ENCODE data around the gene OIP5. TPM values are rescaled to one million over a fixed set of nuclear protein-coding genes. Genes with fewer than 3 reads are reported as not detected.
A peak's percentile ranks its signal among the peaks of the same experiment; 100 is the strongest.

The OIP5 gene
- total RNA-seq = 1 to 10 TPM in 1 of 2 donors, under 1 TPM in 1; 0.71 to 1.5 TPM
- polyA plus RNA-seq = 1 to 10 TPM in 1 of 2 donors, under 1 TPM in 1; 0.47 to 1.2 TPM
- long read RNA-seq, donor 1, partial matches to known transcripts = 0 of 3 reads
- long read RNA-seq, donor 1, other reads (novel, unspliced or antisense) = 0 of 3 reads
- long read RNA-seq, donor 2, partial matches to known transcripts = 6 of 7 reads
- long read RNA-seq, donor 2, other reads (novel, unspliced or antisense) = 0 of 7 reads
- long read RNA-seq, donor 3, partial matches to known transcripts = 83 of 92 reads
- long read RNA-seq, donor 3, other reads (novel, unspliced or antisense) = 8 of 92 reads
- long read RNA-seq, donor 4, partial matches to known transcripts = 0 of 2 reads
- long read RNA-seq, donor 4, other reads (novel, unspliced or antisense) = 0 of 2 reads
- long read RNA-seq, donor 5, transcript OIP5-201 (5 exons, 1,236 nt) = major isoform, 7 of 7 reads
- long read RNA-seq, donor 5, partial matches to known transcripts = 0 of 7 reads
- long read RNA-seq, donor 5, other reads (novel, unspliced or antisense) = 0 of 7 reads

DNA sequence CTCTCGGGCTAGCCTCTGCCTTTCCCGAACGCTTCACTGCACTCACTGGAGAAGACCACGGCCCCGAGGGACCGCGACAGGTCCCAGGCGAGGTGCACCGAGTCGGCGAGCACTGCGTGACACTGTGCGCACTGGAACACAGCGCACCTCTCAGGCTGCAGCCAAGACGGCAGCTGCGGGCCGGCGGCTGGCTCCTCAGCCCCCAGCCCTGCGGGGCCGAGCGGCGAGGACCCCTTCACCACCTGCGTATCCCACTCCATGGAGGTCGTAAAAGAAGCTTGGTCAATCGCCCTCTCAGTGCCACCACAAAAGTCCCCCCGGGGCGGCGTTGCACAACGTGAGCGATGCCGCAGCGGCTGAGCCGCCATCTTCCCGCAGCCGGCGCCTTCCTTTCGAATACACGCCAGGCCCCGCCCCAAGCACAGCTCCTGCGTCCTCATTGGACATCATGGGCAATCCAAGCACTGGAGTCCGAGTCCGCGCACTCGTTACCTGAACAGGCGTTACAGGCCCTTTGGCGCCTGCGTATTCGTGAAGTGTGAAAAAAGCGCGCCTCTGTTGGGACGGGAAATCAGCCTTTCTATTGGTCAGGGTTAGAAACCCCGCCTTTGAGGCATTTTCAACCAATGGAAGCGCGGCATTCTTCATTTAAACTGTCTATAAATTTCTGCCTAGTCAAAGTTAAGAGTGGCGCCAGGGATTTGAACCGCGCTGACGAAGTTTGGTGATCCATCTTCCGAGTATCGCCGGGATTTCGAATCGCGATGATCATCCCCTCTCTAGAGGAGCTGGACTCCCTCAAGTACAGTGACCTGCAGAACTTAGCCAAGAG lies at the start of gene OIP5, which contains the start of gene NUSAP1:
OIP5 (minus strand) TSS at position 398 of the 832 bp plus-strand sequence; CDS start at position 368, 30 bp downstream.
NUSAP1 (plus strand) TSS at position 688 of the 832 bp plus-strand sequence; CDS start at position 765, 77 bp downstream.
- H3K36me3 ChIP-seq (ENCODE audit: control insufficient read depth in 4 of 4, insufficient read depth in 4 of 4, low read length in 4 of 4) = no peaks in the 10 kb centered on the region
- H3K4me3 ChIP-seq = peak within 1 kb of the TSS; percentile 72
- H3K27me3 ChIP-seq (ENCODE audit: control insufficient read depth in 3 of 3, insufficient read depth in 3 of 3, low read length in 2 of 3) = no peaks in the 10 kb centered on the region
- H3K9ac ChIP-seq (ENCODE audit: insufficient read depth in 1 of 2, low read length in 2 of 2) = peak within 1 kb of the TSS; percentile 71 to 98
- ATAC-seq (ENCODE audit: insufficient read depth, low FRiP score) (peak; percentile 99), DNase-seq (peak; percentile 99 to 100 (median 100))
- H3K9me3 ChIP-seq (ENCODE audit: control insufficient read depth in 4 of 4, insufficient read depth in 3 of 4, low read length in 3 of 4) = no peaks in the 10 kb centered on the region
- H3K4me1 ChIP-seq (ENCODE audit: control insufficient read depth in 5 of 5, insufficient read depth in 5 of 5, low read length in 5 of 5) = peaks cover 0 to 11% (median 0%) of the 10 kb centered on the region in 5 donors
- H3K27ac ChIP-seq (ENCODE audit: low read depth in 1 of 2, low read length in 1 of 2) = peak within 1 kb of the TSS in 1 of 2 donors; percentile 77
- 0% methylated on average over 63 to 64 of the region's 64 CpGs for WGBS, 2 donors
- TF ChIP-seq, protein P1, sequence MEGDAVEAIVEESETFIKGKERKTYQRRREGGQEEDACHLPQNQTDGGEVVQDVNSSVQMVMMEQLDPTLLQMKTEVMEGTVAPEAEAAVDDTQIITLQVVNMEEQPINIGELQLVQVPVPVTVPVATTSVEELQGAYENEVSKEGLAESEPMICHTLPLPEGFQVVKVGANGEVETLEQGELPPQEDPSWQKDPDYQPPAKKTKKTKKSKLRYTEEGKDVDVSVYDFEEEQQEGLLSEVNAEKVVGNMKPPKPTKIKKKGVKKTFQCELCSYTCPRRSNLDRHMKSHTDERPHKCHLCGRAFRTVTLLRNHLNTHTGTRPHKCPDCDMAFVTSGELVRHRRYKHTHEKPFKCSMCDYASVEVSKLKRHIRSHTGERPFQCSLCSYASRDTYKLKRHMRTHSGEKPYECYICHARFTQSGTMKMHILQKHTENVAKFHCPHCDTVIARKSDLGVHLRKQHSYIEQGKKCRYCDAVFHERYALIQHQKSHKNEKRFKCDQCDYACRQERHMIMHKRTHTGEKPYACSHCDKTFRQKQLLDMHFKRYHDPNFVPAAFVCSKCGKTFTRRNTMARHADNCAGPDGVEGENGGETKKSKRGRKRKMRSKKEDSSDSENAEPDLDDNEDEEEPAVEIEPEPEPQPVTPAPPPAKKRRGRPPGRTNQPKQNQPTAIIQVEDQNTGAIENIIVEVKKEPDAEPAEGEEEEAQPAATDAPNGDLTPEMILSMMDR (IDR thresholded peaks at IDR 0.05; ENCODE audit: control extremely low read depth, extremely low read depth) = no peak

DNA sequence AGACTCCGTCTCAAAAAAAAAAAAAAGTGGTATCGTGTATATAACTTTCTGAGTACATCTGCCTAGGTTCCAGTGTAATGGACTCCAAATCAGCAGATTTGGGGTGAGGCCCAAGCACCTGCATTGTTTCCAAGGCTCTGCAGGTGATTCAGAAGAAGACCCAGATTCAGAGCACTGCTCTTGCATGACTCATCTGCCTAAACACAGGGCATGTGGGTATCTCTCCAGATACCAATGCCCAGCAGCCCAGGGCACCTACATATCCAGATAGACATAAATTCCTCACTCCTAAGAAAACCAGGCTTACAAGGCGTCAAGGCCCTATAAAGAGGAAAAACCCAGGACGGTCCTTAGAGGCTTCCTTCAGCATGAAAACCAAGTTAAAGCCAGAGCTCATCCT lies 45.6 kb upstream of the OIP5 start:
- H3K9me3 ChIP-seq (ENCODE audit: control insufficient read depth in 4 of 4, insufficient read depth in 3 of 4, low read length in 3 of 4) = no peaks in the 10 kb centered on the region
- WGBS, 2 donors = 97 to 98% methylated on average over 4 of the region's 4 CpGs
- H3K4me3 ChIP-seq = no peak overlapping the region
- TF ChIP-seq, protein P1 (IDR thresholded peaks at IDR 0.05; ENCODE audit: control extremely low read depth, extremely low read depth) = no peak
- H3K27ac ChIP-seq (ENCODE audit: low read depth in 1 of 2, low read length in 1 of 2) = no peak overlapping the region
- no peaks in the 10 kb centered on the region for H3K27me3 ChIP-seq (ENCODE audit: control insufficient read depth in 3 of 3, insufficient read depth in 3 of 3, low read length in 2 of 3)
- peaks cover 0 to 21% (median 8%) of the 10 kb centered on the region in 4 donors for H3K36me3 ChIP-seq (ENCODE audit: control insufficient read depth in 4 of 4, insufficient read depth in 4 of 4, low read length in 4 of 4)
- no peak for DNase-seq
- H3K9ac ChIP-seq (ENCODE audit: insufficient read depth in 1 of 2, low read length in 2 of 2) = no peak overlapping the region
- H3K4me1 ChIP-seq (ENCODE audit: control insufficient read depth in 5 of 5, insufficient read depth in 5 of 5, low read length in 5 of 5) = no peaks in the 10 kb centered on the region
- no peak for ATAC-seq (ENCODE audit: insufficient read depth, low FRiP score)

DNA sequence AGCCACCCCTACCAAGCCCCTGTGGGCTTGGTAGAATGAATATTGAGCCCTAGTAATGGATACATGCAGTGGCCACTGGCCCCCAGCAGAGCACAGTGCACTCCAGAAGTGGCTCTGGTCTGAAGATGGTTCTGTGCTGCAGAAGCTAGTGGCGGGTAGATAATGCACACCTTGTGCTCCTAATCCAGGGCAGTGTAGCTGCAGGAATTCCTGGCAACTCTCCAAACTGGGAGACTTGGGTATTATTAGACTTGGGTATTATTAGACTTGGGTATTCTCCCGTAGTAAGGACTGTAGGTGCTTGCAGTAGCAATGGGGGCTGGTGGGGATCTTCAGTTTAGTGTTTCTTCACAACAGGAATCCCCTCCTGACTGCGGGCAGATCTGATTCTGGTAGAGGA lies 35.0 kb upstream of the OIP5 start:
- Histone ChIP-seq H3K36me3 (ENCODE audit: control insufficient read depth in 4 of 4, insufficient read depth in 4 of 4, low read length in 4 of 4) (peaks cover 0 to 12% (median 5%) of the 10 kb centered on the region in 4 donors), H3K9me3 (ENCODE audit: control insufficient read depth in 4 of 4, insufficient read depth in 3 of 4, low read length in 3 of 4) (no peaks in the 10 kb centered on the region), H3K4me1 (ENCODE audit: control insufficient read depth in 5 of 5, insufficient read depth in 5 of 5, low read length in 5 of 5) (no peaks in the 10 kb centered on the region), H3K4me3 (no peak overlapping the region), H3K27me3 (ENCODE audit: control insufficient read depth in 3 of 3, insufficient read depth in 3 of 3, low read length in 2 of 3) (no peaks in the 10 kb centered on the region), H3K9ac (ENCODE audit: insufficient read depth in 1 of 2, low read length in 2 of 2) (no peak overlapping the region), H3K27ac (ENCODE audit: low read depth in 1 of 2, low read length in 1 of 2) (no peak overlapping the region)
- ATAC-seq (ENCODE audit: insufficient read depth, low FRiP score) (no peak), DNase-seq (no peak)
- WGBS, 2 donors = 92 to 93% methylated on average over 3 of the region's 3 CpGs
- TF ChIP-seq, protein P1 (IDR thresholded peaks at IDR 0.05; ENCODE audit: control extremely low read depth, extremely low read depth) = no peak
